ENCODE results near the gene MYBBP1A. TPM values are rescaled to one million over a fixed set of nuclear protein-coding genes. Genes with fewer than 3 reads are reported as not detected.
A peak's percentile ranks its signal among the peaks of the same experiment; 100 is the strongest.

MYBBP1A gene
- total and polyA plus RNA-seq, 9 donors, result 12.7 to 71.4 (median 45.5) TPM

DNA sequence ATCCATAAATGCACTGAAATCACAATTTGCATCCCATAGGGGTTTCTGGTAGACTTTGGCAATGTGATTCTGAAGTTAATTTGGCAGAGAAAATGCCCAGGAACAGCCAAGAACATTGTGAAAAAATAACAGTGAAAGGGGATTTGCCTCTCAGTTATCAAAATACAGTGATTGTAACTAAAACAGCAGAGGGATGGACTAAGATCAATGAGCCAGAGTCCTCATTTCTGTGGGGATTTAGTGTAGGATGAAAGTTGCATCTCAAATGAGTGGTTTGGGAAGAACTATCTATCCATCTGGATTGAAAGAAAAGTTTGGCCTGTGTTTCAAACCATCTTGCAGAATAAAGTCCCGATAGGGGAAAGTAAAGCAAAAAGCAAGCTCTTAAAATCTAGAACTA lies 28.1 kb downstream of the MYBBP1A start:
- Histone ChIP-seq H3K4me3 (no peak overlapping the region), H3K36me3 (no peaks in the 10 kb centered on the region), H3K27me3 (no peaks in the 10 kb centered on the region), H3K27ac (no peak overlapping the region), H3K4me1 (ENCODE audit: insufficient read depth) (no peaks in the 10 kb centered on the region), H3K9me3 (no peaks in the 10 kb centered on the region)
- WGBS, 3 donors, result 7 to 17% (median 16%) methylated on average over 1 of the region's 1 CpG
- TF ChIP-seq, protein P1, sequence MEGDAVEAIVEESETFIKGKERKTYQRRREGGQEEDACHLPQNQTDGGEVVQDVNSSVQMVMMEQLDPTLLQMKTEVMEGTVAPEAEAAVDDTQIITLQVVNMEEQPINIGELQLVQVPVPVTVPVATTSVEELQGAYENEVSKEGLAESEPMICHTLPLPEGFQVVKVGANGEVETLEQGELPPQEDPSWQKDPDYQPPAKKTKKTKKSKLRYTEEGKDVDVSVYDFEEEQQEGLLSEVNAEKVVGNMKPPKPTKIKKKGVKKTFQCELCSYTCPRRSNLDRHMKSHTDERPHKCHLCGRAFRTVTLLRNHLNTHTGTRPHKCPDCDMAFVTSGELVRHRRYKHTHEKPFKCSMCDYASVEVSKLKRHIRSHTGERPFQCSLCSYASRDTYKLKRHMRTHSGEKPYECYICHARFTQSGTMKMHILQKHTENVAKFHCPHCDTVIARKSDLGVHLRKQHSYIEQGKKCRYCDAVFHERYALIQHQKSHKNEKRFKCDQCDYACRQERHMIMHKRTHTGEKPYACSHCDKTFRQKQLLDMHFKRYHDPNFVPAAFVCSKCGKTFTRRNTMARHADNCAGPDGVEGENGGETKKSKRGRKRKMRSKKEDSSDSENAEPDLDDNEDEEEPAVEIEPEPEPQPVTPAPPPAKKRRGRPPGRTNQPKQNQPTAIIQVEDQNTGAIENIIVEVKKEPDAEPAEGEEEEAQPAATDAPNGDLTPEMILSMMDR (IDR thresholded peaks at IDR 0.05), result no peak
- TF ChIP-seq EP300 (IDR thresholded peaks at IDR 0.05), result no peak
- no peak for TF ChIP-seq POLR2A (IDR thresholded peaks at IDR 0.05)
- no peak for DNase-seq
- intact Hi-C loops (cut with DNase I), result no loop called here

DNA sequence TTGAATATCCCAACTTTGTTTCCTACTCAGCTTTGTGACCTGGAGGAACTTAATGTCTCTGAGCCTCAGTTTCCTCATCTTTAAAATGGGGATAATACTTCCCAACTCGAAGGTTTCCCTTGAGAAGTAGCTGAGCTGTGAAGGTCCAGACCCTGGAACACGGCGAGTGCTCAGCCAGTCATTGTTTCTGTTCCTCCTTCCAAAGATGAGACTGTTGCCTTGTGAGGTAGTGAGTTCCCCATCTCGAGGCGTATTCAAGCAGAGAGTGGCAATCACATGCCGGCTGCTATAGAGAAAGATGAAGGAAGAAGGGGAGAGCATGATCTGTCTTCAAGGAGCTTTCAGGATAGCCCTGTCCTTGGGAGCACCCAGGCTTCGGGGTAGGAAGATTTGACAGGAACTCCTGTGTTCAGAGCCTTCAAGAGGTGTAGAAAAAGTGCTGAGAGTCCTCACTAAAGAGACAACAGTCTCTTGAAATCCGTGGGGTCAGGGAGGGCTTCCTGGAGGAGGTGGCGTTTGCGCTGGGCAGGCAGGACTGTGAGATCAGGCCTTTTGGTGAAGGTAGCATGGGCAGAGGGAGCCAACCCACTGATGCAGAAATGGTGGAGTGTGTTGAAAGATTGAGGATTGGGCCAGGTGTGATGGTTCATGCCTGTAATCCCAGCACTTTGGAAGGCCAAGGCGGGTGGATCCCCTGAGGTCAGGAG lies 29.3 kb downstream of the MYBBP1A start:
- H3K36me3 ChIP-seq, result no peaks in the 10 kb centered on the region
- H3K27me3 ChIP-seq, result no peaks in the 10 kb centered on the region
- WGBS, 3 donors, result 83 to 92% (median 88%) methylated on average over 11 of the region's 11 CpGs
- no peak for DNase-seq
- no peaks in the 10 kb centered on the region for H3K4me1 ChIP-seq (ENCODE audit: insufficient read depth)
- no peak overlapping the region for H3K27ac ChIP-seq
- H3K4me3 ChIP-seq, result no peak overlapping the region
- H3K9me3 ChIP-seq, result no peaks in the 10 kb centered on the region
- intact Hi-C loops (cut with DNase I), result no loop called here
- TF ChIP-seq, protein P1 (IDR thresholded peaks at IDR 0.05), result no peak
- TF ChIP-seq POLR2A (IDR thresholded peaks at IDR 0.05) (no peak), EP300 (IDR thresholded peaks at IDR 0.05) (no peak)

DNA sequence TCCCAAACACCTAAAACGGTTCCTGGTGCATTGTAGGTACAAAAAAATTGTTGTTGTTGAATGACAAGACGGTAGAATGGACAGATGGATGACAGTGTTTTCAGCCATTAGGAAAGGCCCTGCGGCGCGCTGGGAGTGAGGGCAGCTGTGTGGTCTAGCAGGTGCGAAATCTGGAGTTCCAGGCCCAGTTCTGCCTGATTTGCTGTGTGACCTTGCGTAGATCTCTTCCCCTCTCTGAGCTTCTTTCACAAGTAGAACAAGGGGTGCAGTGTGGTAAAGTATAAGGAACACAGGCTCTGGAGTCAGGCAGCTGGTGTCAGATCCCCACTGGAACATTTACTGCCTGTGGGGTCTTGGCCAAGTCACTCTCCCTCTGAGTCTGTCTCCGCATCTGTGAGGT lies 31.2 kb downstream of the MYBBP1A start:
- no peak for DNase-seq
- intact Hi-C loops (cut with DNase I), result no loop called here
- H3K36me3 ChIP-seq, result no peaks in the 10 kb centered on the region
- H3K9me3 ChIP-seq, result no peaks in the 10 kb centered on the region
- WGBS, 3 donors, result 80 to 82% (median 81%) methylated on average over 8 of the region's 8 CpGs
- no peaks in the 10 kb centered on the region for H3K4me1 ChIP-seq (ENCODE audit: insufficient read depth)
- no peak overlapping the region for H3K27ac ChIP-seq
- no peak overlapping the region for H3K4me3 ChIP-seq
- no peaks in the 10 kb centered on the region for H3K27me3 ChIP-seq
- TF ChIP-seq, protein P1 (IDR thresholded peaks at IDR 0.05), result no peak
- TF ChIP-seq EP300 (IDR thresholded peaks at IDR 0.05) (no peak), POLR2A (IDR thresholded peaks at IDR 0.05) (no peak)

DNA sequence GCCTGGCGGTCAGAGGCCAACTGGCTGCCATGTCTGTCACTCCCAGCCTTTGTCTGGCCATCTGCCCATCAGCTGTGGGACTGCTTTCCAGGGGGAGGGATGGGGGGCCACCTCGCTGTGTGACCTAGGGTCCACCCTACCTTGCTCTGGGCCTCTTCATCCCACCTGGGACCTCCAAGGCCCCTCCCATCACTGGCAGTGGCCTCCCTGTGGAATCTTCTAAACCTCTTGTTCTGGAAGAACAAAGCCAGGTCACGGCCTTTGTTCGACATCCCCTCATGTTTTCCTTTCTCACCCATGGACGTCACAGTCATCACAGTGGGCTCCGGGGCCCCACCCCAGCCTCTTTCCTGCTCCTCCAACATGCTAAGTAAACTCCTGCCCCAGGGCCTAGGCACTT lies 32.5 kb downstream of the MYBBP1A start:
- Histone ChIP-seq H3K36me3 (no peaks in the 10 kb centered on the region), H3K27me3 (no peaks in the 10 kb centered on the region), H3K4me1 (ENCODE audit: insufficient read depth) (no peaks in the 10 kb centered on the region), H3K4me3 (no peak overlapping the region), H3K27ac (no peak overlapping the region), H3K9me3 (no peaks in the 10 kb centered on the region)
- WGBS, 3 donors, result 76 to 80% (median 78%) methylated on average over 6 of the region's 6 CpGs
- peak in 1 of 5 donors; percentile 26 for DNase-seq
- TF ChIP-seq, protein P1 (IDR thresholded peaks at IDR 0.05), result no peak
- TF ChIP-seq POLR2A (IDR thresholded peaks at IDR 0.05) (no peak), EP300 (IDR thresholded peaks at IDR 0.05) (no peak)
- intact Hi-C loops (cut with DNase I), result no loop called here
